ENCODE results near the gene FAM98B. TPM values are rescaled to one million over a fixed set of nuclear protein-coding genes. Genes with fewer than 3 reads are reported as not detected.

The FAM98B gene
- total RNA-seq, 1 experiment from 2014 or later: 26.5 TPM

DNA sequence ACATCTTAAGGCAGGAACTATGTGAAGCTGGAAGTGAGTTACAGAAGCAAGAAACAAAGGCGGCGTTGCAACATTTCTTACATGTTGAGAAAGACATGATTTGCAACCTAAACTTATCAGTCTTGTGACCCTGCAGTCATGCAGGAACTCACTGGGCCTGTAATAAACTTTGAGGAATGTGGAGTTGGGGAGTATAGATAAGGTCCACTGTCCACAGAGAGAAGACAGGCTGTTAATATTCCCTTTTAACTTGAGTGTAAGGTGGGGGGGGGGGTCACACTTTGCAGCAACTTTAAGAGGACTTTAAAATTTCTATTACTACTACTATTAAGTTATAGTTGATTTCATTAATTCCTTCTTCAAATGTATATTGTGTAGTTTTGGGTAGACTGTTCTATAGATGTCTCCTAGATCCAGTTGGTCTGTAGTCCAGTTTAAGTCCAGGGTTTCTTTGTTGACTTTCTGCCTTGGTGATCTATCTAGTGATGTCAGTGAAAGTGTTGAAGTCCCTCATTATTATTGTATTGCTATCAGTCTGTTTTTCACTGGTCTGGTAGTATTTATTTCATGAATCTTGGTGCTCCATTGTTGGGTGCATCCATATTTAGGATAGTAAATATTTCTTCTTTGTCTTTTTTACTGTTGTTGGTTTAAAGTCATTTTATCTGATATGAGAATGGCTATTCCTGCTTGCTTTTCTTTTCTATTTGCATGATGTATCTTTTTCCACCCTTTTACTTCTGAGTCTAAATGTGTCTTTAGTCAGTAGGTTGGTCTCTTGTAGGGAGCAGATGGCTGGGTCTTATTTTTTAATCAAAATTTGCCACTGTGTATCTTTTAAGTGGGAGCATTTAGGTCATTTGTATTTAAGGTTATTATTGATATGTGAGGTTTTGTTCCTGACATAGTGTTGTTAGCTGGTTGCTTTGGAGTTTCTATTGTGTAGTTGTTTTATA lies 15.6 kb upstream of the FAM98B start:
- CTCF ChIA-PET: interaction anchor here (0.6 to 6.0 kb wide), 8 partner anchors 10 to 436 kb away, joined by 3 to 78 read pairs (median 38); partner anchors contain the start of gene FAM98B
- POLR2A ChIA-PET: interaction anchor here (2.6 kb wide), 1 partner anchor 16 kb away, joined by 15 read pairs; the partner anchor contains the start of gene FAM98B
- DNase-seq (ENCODE audit: unreplicated experiment): no peak
- Mint-ChIP-seq H3K4me1 (ENCODE audit: insufficient read depth, unreplicated experiment) (peaks cover 6% of the 10 kb centered on the region), H3K36me3 (ENCODE audit: insufficient read depth, unreplicated experiment) (no peaks in the 10 kb centered on the region), H3K27me3 (ENCODE audit: insufficient read depth, unreplicated experiment) (peaks cover 65% of the 10 kb centered on the region), H3K4me3 (ENCODE audit: unreplicated experiment) (no peak overlapping the region), H3K9me3 (ENCODE audit: unreplicated experiment) (no peaks in the 10 kb centered on the region), H3K27ac (ENCODE audit: low read depth, unreplicated experiment) (no peak overlapping the region)
- BruUV-seq (replicated peaks): no TSS peak
- TF ChIP-seq, protein P1, sequence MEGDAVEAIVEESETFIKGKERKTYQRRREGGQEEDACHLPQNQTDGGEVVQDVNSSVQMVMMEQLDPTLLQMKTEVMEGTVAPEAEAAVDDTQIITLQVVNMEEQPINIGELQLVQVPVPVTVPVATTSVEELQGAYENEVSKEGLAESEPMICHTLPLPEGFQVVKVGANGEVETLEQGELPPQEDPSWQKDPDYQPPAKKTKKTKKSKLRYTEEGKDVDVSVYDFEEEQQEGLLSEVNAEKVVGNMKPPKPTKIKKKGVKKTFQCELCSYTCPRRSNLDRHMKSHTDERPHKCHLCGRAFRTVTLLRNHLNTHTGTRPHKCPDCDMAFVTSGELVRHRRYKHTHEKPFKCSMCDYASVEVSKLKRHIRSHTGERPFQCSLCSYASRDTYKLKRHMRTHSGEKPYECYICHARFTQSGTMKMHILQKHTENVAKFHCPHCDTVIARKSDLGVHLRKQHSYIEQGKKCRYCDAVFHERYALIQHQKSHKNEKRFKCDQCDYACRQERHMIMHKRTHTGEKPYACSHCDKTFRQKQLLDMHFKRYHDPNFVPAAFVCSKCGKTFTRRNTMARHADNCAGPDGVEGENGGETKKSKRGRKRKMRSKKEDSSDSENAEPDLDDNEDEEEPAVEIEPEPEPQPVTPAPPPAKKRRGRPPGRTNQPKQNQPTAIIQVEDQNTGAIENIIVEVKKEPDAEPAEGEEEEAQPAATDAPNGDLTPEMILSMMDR (IDR thresholded peaks at IDR 0.05; ENCODE audit: unreplicated experiment): no peak
- intact Hi-C loops (cut with micrococcal nuclease): no loop called here

DNA sequence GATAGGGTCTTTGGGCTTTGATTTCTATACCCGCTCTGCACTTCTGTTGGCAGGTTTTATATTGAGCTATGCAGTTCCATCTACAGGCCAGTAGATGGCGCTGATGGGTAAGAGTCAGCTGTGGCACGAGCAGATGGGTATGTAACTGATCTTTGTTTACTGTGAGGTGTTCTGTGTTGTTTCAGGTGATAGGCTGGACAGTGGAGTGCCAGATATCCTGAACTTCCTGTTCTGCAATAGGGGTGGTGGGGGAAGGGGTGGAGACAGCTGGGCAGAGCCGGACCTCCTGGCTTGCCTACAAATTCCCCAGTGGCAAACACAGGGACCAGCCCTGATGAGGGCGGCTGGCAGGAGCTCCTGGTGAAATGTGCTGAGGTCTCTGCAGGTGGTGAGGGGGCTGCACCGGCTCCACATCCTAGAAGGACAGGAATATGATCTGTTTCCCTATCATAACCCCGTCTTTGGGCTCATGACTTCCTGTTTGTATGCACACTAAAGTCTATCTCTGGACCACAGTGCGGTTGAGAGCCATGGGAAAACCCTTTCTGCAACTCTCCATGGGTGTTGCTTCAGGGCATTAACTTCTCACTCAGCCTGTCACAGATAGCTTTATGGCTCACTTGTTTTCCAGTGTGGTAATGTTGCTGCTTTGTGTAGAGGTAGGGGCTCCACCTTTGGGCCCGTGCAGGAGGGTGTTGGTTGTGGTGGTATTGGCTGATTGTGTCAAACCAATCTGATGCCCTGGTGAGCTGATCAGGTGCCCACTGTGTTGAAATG lies 13.4 kb upstream of the FAM98B start:
- intact Hi-C loops (cut with micrococcal nuclease): loop anchor here (1.0 kb wide), 4 partner anchors 34 to 259 kb away; no protein-coding TSS in a partner anchor
- H3K36me3 Mint-ChIP-seq (ENCODE audit: insufficient read depth, unreplicated experiment): no peaks in the 10 kb centered on the region
- POLR2A ChIA-PET: interaction anchor here (0.7 to 2.6 kb wide), 3 partner anchors 14 to 24 kb away, joined by 3 to 15 read pairs (median 4); partner anchors contain the start of gene FAM98B
- peaks cover 47% of the 10 kb centered on the region for H3K27me3 Mint-ChIP-seq (ENCODE audit: insufficient read depth, unreplicated experiment)
- CTCF ChIA-PET: interaction anchor here (0.6 to 6.0 kb wide), 65 partner anchors 8 to 959 kb away, joined by 3 to 78 read pairs (median 4); partner anchors contain the start of genes FAM98B and RASGRP1
- BruUV-seq (replicated peaks): no TSS peak
- no peaks in the 10 kb centered on the region for H3K9me3 Mint-ChIP-seq (ENCODE audit: unreplicated experiment)
- peaks cover 6% of the 10 kb centered on the region for H3K4me1 Mint-ChIP-seq (ENCODE audit: insufficient read depth, unreplicated experiment)
- TF ChIP-seq, protein P1 (IDR thresholded peaks at IDR 0.05; ENCODE audit: unreplicated experiment): peak; percentile 89
- no peak overlapping the region for H3K27ac Mint-ChIP-seq (ENCODE audit: low read depth, unreplicated experiment)
- no peak overlapping the region for H3K4me3 Mint-ChIP-seq (ENCODE audit: unreplicated experiment)
- DNase-seq (ENCODE audit: unreplicated experiment): peak; percentile 71

DNA sequence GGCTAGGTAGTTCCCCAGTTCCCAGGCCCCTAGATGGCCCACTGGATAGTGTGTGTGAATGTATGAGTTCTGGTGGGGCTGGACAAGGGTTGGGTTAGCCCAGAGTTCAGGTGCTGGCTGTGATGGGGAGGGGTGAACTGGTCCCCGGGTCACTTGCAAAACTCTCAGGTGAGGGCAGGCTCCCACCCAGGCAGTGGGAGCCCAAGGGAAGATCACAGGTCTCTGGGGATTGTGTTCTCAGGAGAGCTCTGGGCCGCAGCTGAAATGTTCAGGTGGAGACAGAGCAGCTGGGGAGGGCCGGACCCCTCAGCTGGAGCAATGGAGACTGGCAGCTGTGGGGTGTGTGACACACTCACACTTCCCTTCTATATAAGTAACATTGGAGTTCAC lies 12.8 kb upstream of the FAM98B start:
- Mint-ChIP-seq H3K4me1 (ENCODE audit: insufficient read depth, unreplicated experiment) (peaks cover 6% of the 10 kb centered on the region), H3K27ac (ENCODE audit: low read depth, unreplicated experiment) (no peak overlapping the region), H3K27me3 (ENCODE audit: insufficient read depth, unreplicated experiment) (peaks cover 41% of the 10 kb centered on the region), H3K9me3 (ENCODE audit: unreplicated experiment) (no peaks in the 10 kb centered on the region), H3K4me3 (ENCODE audit: unreplicated experiment) (no peak overlapping the region), H3K36me3 (ENCODE audit: insufficient read depth, unreplicated experiment) (no peaks in the 10 kb centered on the region)
- TF ChIP-seq, protein P1 (IDR thresholded peaks at IDR 0.05; ENCODE audit: unreplicated experiment): no peak
- BruUV-seq (replicated peaks): no TSS peak
- no peak for DNase-seq (ENCODE audit: unreplicated experiment)
- POLR2A ChIA-PET: interaction anchor here (1.8 to 2.6 kb wide), 2 partner anchors 13 kb away, joined by 7 to 15 read pairs; partner anchors contain the start of gene FAM98B
- CTCF ChIA-PET: interaction anchor here (0.5 to 6.0 kb wide), 39 partner anchors 8 to 1217 kb away, joined by 3 to 78 read pairs (median 5); partner anchors contain the start of genes FAM98B and RASGRP1
- intact Hi-C loops (cut with micrococcal nuclease): no loop called here

Measured in MCF 10A (cell line).